CMK (cell line): ENCODE measurements around the gene XPNPEP1.

Experiments
- DNase-seq: peaks from one replicate; pipeline ENCODE4 v3.0.0-alpha.2; 2010; ENCODE audit warnings: low read depth

Gene XPNPEP1

DNA sequence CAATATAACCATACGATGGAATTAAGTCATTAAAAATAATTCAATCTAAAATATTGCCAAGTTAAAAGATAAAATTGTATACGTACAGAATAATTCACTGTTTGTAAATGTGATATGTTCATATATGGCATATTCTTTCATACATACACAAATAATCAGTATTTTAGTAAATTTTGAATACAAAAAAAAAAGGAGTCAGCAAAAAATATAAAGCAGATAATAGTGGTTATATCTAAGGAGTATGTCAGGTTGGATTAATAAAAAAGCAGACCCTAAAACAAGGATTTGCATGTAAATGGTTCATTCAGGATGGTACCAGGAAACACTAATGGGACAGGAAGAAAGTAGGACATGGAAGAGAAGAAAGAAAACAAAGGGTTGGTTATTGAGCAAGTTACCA lies 59.5 kb downstream of the XPNPEP1 start:
- no peak for DNase-seq

DNA sequence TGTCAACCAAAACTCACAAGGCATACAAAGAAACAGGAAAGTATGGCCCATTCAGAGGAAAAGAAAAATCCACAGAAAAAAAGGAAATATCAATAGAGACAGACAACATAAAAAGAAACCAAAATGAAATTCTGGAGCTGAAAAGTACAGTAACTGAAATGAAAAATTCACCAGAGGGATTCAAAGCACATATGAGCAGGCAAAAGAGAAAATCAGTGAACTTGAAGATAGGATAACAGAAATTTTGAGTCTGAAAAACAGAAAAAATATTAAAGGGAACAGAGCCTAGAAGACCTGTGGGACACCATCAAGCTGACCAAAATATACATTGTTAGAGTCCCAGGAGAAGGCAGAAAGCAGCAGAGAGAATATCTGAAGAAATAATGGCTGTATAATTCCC lies 60.6 kb downstream of the XPNPEP1 start:
- no peak for DNase-seq

DNA sequence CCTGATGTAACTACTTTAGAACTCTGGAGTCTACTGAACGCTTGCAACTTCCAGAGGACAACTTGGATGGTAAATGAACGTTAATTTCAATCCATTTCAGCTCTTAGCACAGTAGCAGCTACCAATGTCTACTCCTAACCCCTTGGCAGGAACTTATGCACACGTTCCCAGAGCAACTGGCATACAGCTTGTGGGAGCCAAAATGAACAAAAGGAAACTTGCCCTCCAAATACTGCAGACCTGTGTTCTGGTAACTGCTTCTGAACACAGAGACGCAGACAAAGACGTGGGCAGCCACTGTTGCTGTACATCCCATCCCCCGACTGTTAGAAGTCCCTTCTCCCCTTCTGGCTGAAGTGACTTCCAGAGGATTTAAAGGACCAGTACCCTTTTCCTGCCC lies 61.3 kb downstream of the XPNPEP1 start:
- DNase-seq = no peak

DNA sequence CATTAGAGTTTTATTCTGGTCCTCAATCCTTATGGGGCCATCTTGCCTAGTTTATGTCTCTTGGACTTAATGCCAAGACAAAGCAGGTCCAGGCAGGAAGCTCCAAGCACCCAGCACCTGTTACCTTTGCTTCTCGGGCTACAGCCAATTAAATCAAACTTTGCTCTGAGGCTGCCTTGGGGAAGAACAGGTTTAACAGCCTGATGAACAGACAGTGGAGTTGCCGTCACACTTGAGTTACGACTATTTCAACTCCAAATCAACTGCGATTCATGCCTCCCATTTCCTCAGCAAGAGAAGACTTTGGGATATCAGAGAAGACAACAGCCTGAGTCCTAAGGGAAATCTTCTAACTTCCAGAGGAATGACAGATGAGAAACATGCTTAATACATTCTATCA lies 62.2 kb downstream of the XPNPEP1 start:
- no peak for DNase-seq

DNA sequence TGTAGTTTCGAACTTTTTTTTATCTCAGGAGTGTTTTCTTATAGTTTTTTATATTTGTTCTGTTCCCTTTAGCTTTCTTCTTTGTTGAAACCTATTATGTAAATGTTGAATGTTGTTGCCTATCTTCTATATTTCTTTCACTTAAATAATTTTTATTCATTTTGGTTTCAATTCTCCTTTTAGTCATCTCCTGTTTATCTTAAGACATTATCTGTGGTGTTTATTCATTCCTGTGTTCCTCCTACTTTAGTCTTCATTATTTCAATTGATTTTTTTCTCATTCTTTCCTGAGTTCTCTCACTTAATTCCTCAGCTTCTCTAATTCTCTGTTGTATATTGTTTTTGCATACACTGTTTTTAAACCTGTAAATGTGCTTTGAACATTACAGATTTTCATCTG lies 64.1 kb downstream of the XPNPEP1 start:
- no peak for DNase-seq

DNA sequence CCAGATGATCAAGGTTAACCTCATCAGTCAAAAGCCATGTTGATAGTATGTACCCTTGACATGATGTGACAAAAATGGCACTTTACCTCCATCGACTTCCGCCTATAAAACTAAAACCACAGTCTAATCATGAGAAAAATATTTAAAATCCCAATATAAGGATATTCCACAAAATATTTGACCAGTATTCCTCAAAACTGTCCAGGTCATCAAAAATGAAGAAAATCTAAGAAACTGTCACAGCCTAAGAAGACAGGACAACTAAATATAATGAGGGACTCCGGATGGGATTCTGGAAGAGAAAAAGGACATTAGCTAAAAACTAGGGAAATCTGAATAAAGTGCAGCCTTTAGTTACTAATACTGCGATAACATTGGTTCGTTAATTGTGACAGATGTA lies 67.6 kb downstream of the XPNPEP1 start:
- no peak for DNase-seq

DNA sequence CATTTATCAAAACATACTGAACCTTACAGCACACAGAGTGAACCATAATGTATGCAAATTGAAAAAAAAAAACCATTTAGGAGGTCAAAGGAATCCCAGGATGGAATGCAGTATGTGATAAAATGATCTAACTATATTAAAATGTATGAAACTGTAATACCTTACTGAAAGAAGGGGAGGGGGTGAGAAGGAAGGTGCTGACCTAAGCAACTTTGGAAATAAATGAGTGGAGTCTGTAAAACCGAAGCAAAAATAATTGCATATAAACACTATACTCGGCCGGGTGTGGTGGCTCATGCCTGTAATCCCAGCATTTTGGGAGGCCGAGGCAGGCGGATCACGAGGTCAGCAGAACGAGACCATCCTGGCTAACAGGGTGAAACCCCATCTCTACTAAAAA lies 69.4 kb downstream of the XPNPEP1 start:
- DNase-seq = no peak

DNA sequence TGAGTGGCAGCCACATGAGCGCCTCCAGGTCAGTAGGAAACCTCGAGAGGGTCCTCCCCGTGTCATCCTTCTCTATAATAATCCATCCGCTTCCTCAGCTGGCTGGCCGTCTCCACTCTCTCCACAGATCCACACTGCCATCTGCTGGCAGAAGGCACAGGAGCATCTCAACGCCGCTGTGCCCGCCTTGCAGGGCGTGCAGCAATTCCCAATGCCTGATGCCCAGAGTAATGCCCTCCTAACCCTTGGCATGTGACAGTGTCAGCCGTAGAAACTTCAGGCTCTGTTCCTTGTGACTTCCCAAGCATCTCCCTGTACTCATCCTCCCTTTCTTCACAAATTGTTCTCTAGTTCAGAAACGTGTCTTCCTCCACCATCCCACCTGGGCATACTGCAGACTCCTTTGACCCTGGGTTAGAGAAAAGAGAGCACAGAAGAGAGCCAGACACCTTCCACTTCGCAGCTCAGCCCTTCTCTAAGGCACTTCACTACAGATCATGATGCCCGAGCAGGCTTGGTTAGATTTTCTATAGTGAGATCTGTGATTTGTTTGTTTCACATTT lies 70.8 kb downstream of the XPNPEP1 start:
- DNase-seq = peak; percentile 24

DNA sequence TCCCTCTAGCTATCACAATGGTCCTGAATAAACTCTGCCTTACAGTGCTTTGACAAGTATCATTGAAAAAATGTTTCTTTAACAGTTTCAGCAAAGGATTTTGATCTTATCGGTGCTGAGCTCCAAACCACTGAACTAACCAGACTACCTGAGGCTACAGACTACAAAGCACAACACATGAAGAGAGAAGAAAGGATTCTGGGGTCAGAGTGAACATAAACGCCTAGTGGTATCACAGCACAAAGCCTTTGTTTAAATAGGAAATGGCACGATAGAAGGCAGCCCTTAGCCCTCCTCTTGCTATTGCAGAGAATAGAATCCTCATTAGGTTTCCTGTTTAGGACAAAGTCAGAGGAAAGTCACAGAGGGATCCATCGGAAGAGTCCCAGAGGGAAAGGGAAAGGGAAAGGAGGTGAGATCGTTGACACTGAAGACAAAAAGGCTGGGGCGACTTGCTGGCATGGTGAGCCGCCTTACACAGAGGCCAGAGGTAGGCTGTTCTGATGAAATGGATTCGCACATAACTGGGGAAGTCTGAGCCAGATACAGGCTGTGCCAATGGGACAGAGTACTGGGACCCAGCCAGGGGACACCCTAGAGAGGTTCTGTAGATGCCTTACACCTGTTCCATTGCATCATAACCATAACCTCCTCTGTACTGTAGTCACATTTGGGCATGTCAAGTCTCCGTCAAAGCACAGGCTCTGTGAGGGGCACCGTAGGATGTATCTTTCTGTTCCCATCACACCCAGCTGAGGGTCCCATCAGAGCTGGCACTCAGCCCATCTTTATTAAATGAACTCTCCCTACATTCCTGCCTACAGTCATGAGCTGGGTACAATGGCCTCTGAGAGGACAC lies 71.5 kb downstream of the XPNPEP1 start:
- DNase-seq = no peak

DNA sequence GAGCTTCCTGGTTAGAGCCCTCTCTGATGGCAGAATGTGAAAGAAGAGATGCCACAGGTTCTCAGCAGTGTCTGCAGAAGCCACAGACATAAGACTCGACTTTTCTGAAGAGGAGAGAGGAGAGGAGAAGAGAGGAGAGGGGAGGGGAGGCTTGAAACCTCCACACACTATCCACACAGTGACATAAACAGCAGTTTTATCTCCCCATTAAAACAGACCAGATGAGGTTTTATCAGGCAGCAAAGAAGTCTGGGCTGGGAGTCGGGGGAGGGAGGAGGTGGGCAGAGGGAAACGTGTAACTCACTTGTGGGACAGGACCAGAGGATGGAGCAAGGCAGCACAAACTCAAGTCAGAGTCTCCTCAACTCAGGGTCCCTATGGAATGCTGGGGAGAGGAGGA lies 76.5 kb downstream of the XPNPEP1 start:
- no peak for DNase-seq

DNA sequence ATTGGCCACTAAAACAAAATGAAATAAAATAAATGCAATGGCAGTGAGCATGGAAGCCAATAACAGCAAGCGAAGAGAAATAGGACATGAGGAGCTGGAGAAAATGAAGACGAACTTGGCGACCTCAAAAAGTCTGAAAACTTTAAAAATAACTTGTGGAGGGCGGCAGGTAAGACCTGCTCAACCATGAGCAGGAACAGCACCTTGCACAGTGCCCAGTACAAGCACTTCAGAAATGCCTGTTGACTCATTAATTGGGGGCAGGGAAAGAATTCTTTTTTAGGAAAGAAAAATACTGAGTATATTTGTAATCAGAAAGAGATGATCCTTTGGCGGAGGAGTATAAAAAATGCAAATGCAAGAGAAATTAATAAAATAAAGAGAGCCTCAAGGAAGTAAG lies 78.0 kb downstream of the XPNPEP1 start:
- DNase-seq = no peak

DNA sequence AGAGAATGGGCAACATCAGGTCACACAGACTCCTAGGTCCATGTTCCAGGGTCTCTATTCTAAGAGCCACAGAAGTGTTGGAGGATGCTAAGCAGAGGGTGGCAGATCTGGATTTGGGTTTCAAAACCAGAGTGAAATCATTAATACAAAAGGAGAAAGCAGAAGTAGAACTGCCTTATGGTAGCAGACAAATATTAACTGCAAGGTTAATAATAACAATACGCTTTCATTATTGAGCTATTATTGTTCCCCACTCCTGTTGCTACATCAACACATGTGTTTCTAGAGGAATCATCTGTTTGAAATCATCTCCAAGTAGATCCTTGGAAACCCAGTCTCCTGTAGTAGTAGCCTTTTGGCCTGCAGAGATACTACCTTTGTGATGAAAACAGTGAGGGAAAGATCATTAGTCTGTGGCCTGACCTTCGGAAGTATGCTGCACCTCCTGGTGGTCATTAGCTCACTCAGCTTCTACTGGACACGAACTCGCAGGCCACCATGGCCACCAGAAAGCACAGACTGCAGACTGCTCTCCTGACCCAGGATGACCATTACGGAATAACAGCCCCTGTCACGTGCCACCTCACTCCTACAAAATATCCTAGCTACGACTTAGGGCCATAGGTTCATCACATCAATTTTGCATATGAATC lies 84.6 kb downstream of the XPNPEP1 start:
- DNase-seq = no peak

DNA sequence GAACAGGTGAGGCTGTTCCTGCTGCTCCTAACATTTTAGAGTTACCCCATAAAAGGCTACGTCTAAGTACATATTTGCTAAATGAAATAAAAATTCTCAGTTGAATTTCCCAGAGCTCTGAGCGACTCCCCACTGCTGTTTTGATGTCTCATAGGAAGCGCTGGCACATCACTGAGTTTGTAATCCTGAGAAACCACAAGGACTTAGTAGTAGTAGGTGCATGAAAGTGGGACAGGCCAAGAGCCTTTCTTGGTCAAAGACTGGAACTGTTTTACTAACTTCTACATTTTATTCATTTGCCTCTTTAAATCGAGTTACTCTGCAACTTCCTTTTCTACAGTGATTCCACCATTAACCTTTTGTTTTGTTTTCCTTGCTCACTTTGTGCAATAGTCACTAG lies 85.9 kb downstream of the XPNPEP1 start:
- no peak for DNase-seq

DNA sequence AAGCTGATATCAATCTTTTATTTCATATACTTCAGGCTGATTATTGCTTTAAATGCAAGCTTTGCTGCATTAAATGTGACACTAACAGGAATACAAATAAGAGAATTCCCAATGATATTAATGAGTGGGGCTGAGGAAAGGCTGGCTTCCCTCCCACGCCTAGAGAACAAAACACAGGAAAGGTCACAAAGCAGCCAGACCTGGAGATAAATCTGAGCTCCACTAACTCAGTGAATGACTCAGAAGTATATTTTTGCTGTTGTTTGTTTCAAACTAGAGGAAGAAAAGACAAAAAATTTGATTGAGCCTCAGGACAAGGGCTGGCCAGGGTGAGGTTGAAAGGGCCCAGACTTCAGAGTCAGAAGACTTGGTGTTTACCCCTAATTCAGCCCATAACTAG lies 88.1 kb downstream of the XPNPEP1 start:
- DNase-seq = no peak

DNA sequence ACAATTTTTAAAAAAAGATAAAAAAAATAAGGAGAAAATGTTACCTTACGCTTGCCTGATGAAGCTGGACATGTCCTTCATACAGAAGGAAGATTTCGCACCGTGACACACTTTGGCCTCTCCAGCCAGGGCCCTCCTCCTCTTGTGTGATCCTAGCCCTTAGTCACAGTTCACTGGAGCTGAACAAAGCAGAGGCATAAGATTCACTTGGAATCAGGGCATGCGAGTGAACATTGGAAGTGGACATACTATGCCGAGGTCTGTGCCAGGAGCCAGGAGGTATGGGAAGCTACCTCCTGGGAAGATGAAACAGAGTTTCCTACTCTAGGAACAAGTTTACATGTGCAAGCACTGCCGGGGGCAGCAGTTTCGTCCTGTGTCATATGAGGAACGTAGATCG lies 91.5 kb downstream of the XPNPEP1 start:
- no peak for DNase-seq

DNA sequence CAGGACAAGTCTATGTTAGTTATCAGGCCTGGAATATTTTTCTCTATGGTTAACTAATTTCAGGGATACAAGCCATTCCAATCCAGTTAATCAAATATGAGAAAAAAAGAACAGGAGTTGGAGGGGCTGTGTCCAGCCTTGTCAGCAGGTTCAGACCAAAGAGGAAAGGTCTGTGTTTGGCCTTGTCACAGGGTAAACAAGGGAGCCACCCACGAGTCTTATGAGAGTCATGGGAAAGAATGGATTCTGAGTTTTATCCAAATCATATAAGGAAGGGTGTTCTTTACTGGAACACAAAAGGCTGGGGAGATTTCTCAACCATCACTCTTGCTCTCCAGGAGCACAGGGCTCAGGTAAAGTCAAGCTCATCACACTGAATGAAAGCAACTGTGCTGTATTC lies 99.1 kb downstream of the XPNPEP1 start:
- no peak for DNase-seq

DNA sequence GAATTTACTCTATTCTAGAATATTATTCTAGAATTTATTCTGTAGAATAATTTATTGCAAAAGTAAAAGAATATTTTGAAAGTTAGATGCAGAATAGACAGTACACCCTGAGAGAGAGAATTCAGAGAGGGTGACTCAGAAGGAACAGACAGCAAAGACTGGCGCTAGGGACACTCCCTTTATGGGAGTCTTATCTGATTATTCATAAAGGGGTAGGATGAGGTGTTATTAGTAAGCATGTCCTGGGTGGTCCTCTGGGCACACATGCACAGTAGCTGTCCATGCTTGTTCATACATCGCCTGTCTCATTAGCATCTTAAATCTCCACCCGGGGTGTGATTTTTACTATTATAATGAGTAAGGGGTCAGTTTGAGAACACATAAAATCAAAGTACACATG lies 100.1 kb downstream of the XPNPEP1 start:
- no peak for DNase-seq

DNA sequence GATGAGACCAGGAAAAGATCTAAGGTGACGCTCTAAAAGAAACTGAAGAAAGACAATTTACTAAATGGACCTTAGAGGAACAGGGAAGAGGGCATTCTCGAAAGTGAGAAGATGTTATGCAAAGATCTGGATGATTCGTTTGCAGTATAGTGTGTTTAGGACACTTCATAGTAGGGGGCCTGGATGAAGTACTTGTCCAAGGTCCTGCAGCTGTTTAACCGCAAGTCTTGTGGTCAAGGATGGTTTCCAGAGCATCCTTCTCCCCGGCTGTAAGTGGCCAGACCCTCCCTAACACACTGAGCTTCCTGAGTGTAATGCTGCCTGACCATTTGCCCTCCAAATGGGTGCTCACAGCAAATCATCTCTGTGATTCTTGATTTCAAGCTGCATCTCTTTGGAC lies 101.6 kb downstream of the XPNPEP1 start:
- no peak for DNase-seq

DNA sequence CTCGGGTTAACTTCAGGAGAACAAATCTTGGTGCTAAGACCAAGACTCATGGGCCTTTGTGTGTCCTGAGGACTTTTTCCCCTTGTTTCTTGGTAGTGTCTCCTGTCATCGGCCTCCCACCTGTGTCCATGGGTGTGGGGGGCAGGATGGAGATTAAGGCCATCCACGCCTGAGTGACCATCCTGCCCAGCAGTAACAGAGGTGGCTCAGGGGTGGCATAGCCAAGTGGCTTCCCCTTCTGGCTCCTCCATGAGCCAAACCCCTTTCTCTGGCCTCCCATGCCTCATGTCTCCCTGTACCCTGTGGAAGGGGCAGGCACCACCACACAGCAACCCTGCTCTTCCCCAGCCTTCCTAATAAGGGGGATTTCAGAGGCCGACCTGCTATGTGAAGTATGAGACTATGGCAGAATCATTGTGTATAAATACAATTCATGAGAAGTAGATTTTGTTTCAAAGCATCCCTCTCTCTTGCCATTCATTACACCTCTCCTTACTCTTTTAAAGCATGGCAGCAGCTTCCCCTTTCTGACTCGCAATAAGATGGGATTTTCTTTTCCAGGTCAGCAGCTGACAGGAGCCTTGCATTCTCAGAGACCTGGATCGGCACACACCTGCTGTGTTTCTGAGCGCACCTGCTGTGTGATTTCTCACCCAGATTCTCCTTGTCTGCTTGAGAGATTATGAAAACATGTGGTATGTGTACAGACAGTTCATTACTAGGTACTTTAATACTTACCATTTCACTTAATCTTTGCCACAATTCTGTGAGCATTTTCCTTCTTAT lies 102.5 kb downstream of the XPNPEP1 start:
- no peak for DNase-seq

DNA sequence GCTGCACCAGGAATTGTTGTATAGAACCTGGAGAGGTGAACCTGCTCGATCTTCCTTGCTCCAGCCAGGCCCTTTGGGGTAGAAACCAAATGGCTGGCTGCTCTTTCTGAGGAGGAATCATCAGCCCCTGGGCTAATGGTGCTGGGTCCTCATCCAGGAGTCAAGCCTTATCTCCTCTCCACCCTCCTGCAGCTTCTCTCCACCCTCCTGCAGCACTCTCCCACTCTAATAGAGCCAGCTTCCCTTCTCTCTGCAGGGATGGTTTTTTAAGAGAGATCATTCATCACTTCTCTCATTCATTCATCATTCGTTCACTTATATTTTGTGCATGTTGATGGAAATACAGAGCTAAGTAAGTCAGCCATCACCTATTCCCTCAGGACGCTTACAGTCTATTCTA lies 103.5 kb downstream of the XPNPEP1 start:
- no peak for DNase-seq
